Measurements from ENCODE around the gene CLCN3. TPM values are rescaled to one million over a fixed set of nuclear protein-coding genes. Genes with fewer than 3 reads are reported as not detected.

The CLCN3 gene
- total RNA-seq, 1 donor from 2014 or later = 58.1 TPM

DNA sequence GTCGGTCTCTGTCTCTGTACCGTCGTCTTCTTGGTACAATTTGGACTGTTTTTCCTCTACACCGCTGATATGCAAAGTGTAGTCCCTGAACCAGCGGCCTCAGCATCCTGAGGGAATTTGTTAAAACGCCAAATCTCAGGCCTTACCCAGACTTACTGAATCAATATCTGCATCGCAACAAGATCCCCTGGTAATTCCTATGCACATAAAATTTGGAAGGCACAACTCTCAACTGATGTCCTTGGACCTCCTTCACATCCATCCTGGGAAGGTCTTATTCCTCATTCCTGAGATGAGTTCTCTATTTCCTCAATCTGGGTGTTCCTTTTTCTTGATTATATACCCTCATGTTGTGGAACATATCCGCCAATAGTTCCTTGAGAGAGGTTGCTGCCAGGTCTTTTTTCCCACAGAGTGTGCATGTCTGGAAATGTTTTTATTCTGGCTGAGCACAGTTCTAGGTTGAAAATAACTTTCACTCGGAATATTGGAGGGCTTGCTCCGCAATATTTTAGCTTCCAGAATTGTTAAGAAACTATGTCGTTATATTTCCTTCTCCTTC is 138.1 kb downstream of the CLCN3 start:
- peak overlapping the region; percentile 88 for H3K4me3 Mint-ChIP-seq (ENCODE audit: unreplicated experiment)
- peak overlapping the region; percentile 65 for H3K27ac Mint-ChIP-seq (ENCODE audit: unreplicated experiment)
- H3K9me3 Mint-ChIP-seq (ENCODE audit: unreplicated experiment) = no peaks in the 10 kb centered on the region
- TF ChIP-seq, protein P1, sequence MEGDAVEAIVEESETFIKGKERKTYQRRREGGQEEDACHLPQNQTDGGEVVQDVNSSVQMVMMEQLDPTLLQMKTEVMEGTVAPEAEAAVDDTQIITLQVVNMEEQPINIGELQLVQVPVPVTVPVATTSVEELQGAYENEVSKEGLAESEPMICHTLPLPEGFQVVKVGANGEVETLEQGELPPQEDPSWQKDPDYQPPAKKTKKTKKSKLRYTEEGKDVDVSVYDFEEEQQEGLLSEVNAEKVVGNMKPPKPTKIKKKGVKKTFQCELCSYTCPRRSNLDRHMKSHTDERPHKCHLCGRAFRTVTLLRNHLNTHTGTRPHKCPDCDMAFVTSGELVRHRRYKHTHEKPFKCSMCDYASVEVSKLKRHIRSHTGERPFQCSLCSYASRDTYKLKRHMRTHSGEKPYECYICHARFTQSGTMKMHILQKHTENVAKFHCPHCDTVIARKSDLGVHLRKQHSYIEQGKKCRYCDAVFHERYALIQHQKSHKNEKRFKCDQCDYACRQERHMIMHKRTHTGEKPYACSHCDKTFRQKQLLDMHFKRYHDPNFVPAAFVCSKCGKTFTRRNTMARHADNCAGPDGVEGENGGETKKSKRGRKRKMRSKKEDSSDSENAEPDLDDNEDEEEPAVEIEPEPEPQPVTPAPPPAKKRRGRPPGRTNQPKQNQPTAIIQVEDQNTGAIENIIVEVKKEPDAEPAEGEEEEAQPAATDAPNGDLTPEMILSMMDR (IDR thresholded peaks at IDR 0.05; ENCODE audit: partially characterized antibody, unreplicated experiment) = no peak
- H3K4me1 Mint-ChIP-seq (ENCODE audit: low read depth, unreplicated experiment) = peaks cover 16% of the 10 kb centered on the region
- H3K27me3 Mint-ChIP-seq (ENCODE audit: unreplicated experiment) = peaks cover 2% of the 10 kb centered on the region
- DNase-seq = peak; percentile 18
- no peaks in the 10 kb centered on the region for H3K36me3 Mint-ChIP-seq (ENCODE audit: unreplicated experiment)

DNA sequence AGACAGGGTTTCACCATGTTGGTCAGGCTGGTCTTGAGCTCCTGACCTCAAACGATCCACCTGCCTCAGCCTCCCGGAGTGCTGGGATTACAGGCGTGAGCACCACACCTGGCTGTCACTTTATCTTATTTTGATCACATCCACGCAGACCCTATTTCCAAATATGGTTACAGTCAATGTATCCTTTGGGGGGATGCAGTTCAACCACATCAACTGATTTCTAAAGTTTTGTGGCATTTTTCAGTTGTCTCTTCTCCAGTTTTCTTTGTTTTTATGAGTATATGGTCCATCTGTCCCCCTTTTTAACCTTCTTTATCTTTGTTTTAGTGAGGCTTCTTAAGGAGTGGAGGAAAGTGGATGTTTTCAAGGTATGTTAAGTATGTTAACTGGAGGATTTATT is 141.5 kb downstream of the CLCN3 start:
- TF ChIP-seq, protein P1 (IDR thresholded peaks at IDR 0.05; ENCODE audit: partially characterized antibody, unreplicated experiment) = no peak
- no peaks in the 10 kb centered on the region for H3K36me3 Mint-ChIP-seq (ENCODE audit: unreplicated experiment)

DNA sequence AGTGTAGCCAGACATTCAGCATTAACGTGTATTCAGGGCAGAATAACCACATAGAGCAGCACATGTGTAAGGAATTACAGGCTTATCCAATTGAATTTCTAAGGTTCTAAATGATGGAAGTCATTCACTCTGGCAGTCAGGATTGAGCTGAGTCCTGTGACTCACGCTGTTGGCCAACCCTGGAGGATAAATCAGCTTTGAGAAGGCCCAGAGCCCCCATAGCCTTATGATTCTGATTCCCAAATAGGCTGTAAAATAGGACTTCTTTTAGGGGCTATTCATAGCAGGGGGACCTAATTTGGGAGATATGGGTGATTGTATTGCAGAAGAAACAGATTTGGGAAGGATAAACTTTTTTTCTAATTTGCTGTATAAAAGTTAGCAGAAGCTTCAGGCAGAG is 145.5 kb downstream of the CLCN3 start:
- Mint-ChIP-seq H3K27me3 (ENCODE audit: unreplicated experiment) (peaks cover 2% of the 10 kb centered on the region), H3K4me3 (ENCODE audit: unreplicated experiment) (no peak overlapping the region), H3K36me3 (ENCODE audit: unreplicated experiment) (no peaks in the 10 kb centered on the region), H3K27ac (ENCODE audit: unreplicated experiment) (no peak overlapping the region), H3K9me3 (ENCODE audit: unreplicated experiment) (peaks cover 2% of the 10 kb centered on the region), H3K4me1 (ENCODE audit: low read depth, unreplicated experiment) (no peaks in the 10 kb centered on the region)
- DNase-seq = no peak
- TF ChIP-seq, protein P1 (IDR thresholded peaks at IDR 0.05; ENCODE audit: partially characterized antibody, unreplicated experiment) = no peak

More for the DNA sequence above, 141.5 kb downstream of the CLCN3 start:
- H3K4me3 Mint-ChIP-seq (ENCODE audit: unreplicated experiment) = no peak overlapping the region
- peaks cover 2% of the 10 kb centered on the region for H3K27me3 Mint-ChIP-seq (ENCODE audit: unreplicated experiment)
- no peaks in the 10 kb centered on the region for H3K9me3 Mint-ChIP-seq (ENCODE audit: unreplicated experiment)
- DNase-seq = no peak
- H3K4me1 Mint-ChIP-seq (ENCODE audit: low read depth, unreplicated experiment) = peaks cover 11% of the 10 kb centered on the region
- H3K27ac Mint-ChIP-seq (ENCODE audit: unreplicated experiment) = no peak overlapping the region

DNA sequence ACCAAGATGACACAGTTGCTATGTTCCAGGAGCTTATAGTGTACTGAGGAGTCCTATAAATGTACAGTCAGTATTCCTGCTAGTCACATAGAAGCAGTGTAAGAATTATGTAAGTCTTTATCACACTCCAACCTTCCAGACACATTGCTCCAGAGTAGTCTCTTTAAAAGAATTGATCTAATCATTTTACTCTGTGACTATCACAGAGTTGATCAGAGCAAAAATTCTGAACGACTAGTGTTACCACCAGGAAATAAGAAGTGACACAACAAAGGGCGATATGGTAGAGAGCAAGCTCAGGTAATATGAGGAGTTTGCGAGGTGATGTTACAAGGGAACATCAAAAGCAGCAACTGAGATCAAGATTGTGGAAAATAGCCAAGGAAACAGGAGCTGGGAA is 146.4 kb downstream of the CLCN3 start:
- H3K9me3 Mint-ChIP-seq (ENCODE audit: unreplicated experiment) = peaks cover 2% of the 10 kb centered on the region
- peaks cover 2% of the 10 kb centered on the region for H3K27me3 Mint-ChIP-seq (ENCODE audit: unreplicated experiment)
- no peak overlapping the region for H3K4me3 Mint-ChIP-seq (ENCODE audit: unreplicated experiment)
- TF ChIP-seq, protein P1 (IDR thresholded peaks at IDR 0.05; ENCODE audit: partially characterized antibody, unreplicated experiment) = no peak
- no peaks in the 10 kb centered on the region for H3K4me1 Mint-ChIP-seq (ENCODE audit: low read depth, unreplicated experiment)
- no peaks in the 10 kb centered on the region for H3K36me3 Mint-ChIP-seq (ENCODE audit: unreplicated experiment)
- no peak overlapping the region for H3K27ac Mint-ChIP-seq (ENCODE audit: unreplicated experiment)
- DNase-seq = no peak

DNA sequence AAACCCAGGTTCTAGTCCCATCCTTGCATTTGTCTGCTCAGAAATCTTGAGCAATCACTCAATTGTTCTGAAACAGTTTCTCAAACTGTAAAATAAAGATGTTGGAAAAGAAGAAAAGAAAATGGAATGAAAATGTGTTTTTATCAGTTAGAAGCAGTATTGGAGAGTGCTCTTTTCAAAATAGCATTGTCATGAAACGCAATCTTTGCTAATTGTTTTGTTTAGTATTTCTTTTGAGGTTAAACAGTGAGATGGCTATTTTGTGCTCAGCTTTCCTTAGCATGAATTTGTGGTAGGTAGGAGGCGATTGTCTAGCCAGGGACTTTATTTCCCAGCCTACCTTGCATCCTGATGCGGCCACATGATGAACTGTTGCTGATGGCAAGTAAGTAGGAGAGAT is 148.0 kb downstream of the CLCN3 start:
- Mint-ChIP-seq H3K36me3 (ENCODE audit: unreplicated experiment) (no peaks in the 10 kb centered on the region), H3K27ac (ENCODE audit: unreplicated experiment) (no peak overlapping the region), H3K27me3 (ENCODE audit: unreplicated experiment) (no peaks in the 10 kb centered on the region), H3K4me3 (ENCODE audit: unreplicated experiment) (no peak overlapping the region), H3K9me3 (ENCODE audit: unreplicated experiment) (peaks cover 2% of the 10 kb centered on the region), H3K4me1 (ENCODE audit: low read depth, unreplicated experiment) (no peaks in the 10 kb centered on the region)
- DNase-seq = no peak
- TF ChIP-seq, protein P1 (IDR thresholded peaks at IDR 0.05; ENCODE audit: partially characterized antibody, unreplicated experiment) = no peak

All from glutamatergic neuron (in vitro differentiated cells).